Spinal cord (tissue), 10 donors: Measurements from ENCODE around the gene EHD4. TPM values are rescaled to one million over a fixed set of nuclear protein-coding genes. Genes with fewer than 3 reads are reported as not detected.

Source experiments
- DNase-seq, 6 donors: peaks; one replicate each; pipeline versions ENCODE4 v3.0.0 to v3.0.0-alpha.2; 2013 to 2015; ENCODE audit warnings: low spot score in 6 of 6, low read depth in 4 of 6
- H3K27ac ChIP-seq: one replicate; pipeline ENCODE4 v1.5.1; 2013; ENCODE audit warnings: low read depth, low read length, control low read depth
- H3K27me3 ChIP-seq: one replicate; pipeline ENCODE4 v1.6.1; 2013; ENCODE audit warnings: low read length; ENCODE audit not compliant: control insufficient read depth, insufficient read depth
- H3K36me3 ChIP-seq: one replicate; pipeline ENCODE4 v1.6.1; 2013; ENCODE audit warnings: low read length; ENCODE audit not compliant: control insufficient read depth, insufficient read depth
- H3K4me1 ChIP-seq: one replicate; pipeline ENCODE4 v1.6.1; 2013; ENCODE audit warnings: low read length; ENCODE audit not compliant: control insufficient read depth, insufficient read depth
- H3K4me3 ChIP-seq: one replicate; pipeline ENCODE4 v1.5.1; 2013; ENCODE audit warnings: low read depth, low read length, control low read depth
- H3K9me3 ChIP-seq: one replicate; pipeline ENCODE4 v1.6.1; 2013; ENCODE audit warnings: low read length; ENCODE audit not compliant: control insufficient read depth, insufficient read depth
- WGBS: methylation state at CpG from one replicate; pipeline ENCODE4 v1.1.5; 2013; ENCODE audit warnings: missing lambda C conversion rate; ENCODE audit not compliant: insufficient coverage; 5-methylcytosine and 5-hydroxymethylcytosine counted together
- polyA plus RNA-seq, 2 donors: library from polyadenylated mRNA; unstranded; fragments of 120-200 nt; gene quantifications; one replicate each; pipeline ENCODE4 v1.2.1, GENCODE V29; 2013; ENCODE audit not compliant: insufficient read length in 2 of 2
- total RNA-seq, 2 donors: library from RNA; depleted of rRNA in 1 of 2; stranded (reverse); fragments of 120-200 nt in 1 of 2; fragments of >200 nt in 1 of 2; gene quantifications; one replicate each; pipeline versions ENCODE4 v1.2.3 to v1.2.4, GENCODE V29; 2013 to 2014
- donor health status: healthy.

The EHD4 gene
- total and polyA plus RNA-seq, 4 donors, result 6.8 to 12.3 (median 8.5) TPM

DNA sequence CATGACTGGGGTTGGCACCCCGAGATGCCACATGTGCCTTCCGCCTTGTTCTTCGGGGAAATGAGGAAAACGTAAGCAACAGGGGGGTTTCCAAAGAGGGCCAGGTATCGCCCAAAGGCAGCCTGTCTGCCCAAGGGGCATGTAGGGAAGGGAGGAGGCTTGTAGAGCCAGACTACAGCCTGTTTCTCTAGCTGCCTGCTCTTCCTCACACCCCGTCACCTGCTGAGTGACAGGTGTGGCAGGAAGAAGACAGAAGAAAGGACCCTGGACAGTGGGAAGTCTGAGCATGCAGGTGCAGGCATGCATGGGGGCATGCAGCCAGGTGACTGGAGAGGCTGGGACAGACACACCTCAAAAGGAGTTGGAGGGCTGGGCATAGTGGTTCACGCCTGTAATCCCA, 38.7 kb upstream of the EHD4 start:
- Histone ChIP-seq H3K27ac (no peak overlapping the region), H3K9me3 (no peaks in the 10 kb centered on the region), H3K27me3 (no peaks in the 10 kb centered on the region), H3K4me1 (no peaks in the 10 kb centered on the region), H3K4me3 (no peak overlapping the region), H3K36me3 (no peaks in the 10 kb centered on the region)
- no peak for DNase-seq
- 78% methylated on average over 6 of the region's 7 CpGs for WGBS

DNA sequence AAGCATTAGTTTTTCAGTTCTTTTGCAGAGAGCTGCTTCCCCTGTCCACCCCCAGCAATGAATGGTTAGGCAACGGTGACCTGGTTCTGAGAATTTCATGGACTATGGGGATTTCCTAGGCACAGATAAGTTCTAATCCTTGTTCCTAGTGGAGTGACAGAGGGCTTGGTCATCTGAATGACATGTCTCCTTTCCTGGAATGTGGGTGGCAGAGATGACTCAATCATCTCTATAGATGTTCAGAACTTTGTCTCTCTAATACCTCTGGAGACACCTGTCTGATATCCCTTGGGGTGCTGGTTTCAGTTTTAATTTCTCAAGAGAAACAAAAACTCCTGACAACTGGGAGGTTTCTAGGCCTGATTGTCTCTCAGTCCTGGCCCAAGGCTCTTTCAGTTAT, 38.1 kb upstream of the EHD4 start:
- WGBS, result no CpG with 5 or more reads among the region's 1 CpG
- DNase-seq, result no peak
- Histone ChIP-seq H3K36me3 (no peaks in the 10 kb centered on the region), H3K9me3 (no peaks in the 10 kb centered on the region), H3K27me3 (no peaks in the 10 kb centered on the region), H3K27ac (no peak overlapping the region), H3K4me1 (no peaks in the 10 kb centered on the region), H3K4me3 (no peak overlapping the region)

DNA sequence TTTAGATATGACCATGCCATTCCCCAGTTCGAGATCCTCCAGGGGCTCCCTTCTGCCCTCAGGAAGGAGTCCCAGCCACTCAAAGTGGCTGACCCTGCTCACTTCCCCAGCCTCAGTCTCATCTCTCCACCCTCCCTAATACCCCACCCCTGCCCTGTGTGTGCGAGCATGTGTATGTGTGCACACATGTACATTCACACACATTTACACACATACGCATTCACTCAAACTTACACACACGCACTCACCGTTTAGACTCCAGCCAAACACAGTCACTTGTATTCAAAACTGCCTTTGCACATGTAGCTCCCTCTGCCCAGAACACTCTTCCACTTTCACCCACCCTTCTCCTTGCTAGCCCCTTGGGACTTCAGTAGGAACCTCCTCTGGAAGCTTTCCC, 37.1 kb upstream of the EHD4 start:
- no peaks in the 10 kb centered on the region for H3K4me1 ChIP-seq
- H3K27me3 ChIP-seq, result no peaks in the 10 kb centered on the region
- no peak overlapping the region for H3K4me3 ChIP-seq
- no peaks in the 10 kb centered on the region for H3K36me3 ChIP-seq
- DNase-seq, result no peak
- 87% methylated on average over 5 of the region's 5 CpGs for WGBS
- no peak overlapping the region for H3K27ac ChIP-seq
- H3K9me3 ChIP-seq, result no peaks in the 10 kb centered on the region

DNA sequence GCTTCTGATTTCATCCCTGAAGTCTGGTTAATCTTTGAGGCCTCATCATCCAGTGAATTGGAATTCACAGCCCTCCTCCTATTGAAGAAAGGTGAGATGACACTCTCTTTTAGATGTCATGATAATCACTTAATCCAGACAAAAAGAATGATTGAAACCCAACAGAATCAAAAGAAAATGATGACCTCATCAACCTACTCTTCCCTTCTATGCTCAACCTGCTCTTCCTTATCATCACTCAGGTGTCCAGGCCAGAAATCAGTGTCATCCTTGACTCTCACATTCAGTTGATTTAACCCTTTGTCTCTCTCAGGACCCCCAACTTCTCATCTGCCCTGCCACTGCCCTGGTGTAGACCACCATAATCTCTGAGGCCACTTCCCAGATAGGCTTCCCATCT, 36.7 kb upstream of the EHD4 start:
- no peaks in the 10 kb centered on the region for H3K27me3 ChIP-seq
- H3K27ac ChIP-seq, result no peak overlapping the region
- H3K4me1 ChIP-seq, result no peaks in the 10 kb centered on the region
- no peak overlapping the region for H3K4me3 ChIP-seq
- H3K9me3 ChIP-seq, result no peaks in the 10 kb centered on the region
- DNase-seq, result no peak
- H3K36me3 ChIP-seq, result no peaks in the 10 kb centered on the region

DNA sequence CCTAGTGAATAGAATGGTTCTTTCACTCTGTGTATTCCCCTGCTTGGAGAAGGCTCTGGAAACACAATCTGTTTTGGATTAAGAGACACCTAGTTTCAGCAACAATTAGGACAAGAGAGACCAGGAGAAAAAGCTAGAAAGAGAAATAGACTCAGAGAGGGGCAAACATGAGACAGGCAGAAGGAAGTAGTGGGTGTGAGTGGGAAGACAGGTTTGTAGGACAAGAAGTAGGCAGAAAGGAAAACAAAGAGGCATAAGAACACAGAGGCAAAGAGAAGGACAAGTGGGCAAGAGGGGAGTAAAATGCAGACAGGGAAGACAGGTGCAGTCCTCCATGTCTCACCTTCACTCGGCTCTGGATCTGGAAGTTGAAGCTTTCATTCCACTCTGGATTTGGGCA, 35.0 kb upstream of the EHD4 start:
- Histone ChIP-seq H3K36me3 (no peaks in the 10 kb centered on the region), H3K4me3 (no peak overlapping the region), H3K27ac (no peak overlapping the region), H3K9me3 (no peaks in the 10 kb centered on the region), H3K4me1 (no peaks in the 10 kb centered on the region), H3K27me3 (no peaks in the 10 kb centered on the region)
- 77% methylated on average over 1 of the region's 1 CpG for WGBS
- DNase-seq, result no peak

DNA sequence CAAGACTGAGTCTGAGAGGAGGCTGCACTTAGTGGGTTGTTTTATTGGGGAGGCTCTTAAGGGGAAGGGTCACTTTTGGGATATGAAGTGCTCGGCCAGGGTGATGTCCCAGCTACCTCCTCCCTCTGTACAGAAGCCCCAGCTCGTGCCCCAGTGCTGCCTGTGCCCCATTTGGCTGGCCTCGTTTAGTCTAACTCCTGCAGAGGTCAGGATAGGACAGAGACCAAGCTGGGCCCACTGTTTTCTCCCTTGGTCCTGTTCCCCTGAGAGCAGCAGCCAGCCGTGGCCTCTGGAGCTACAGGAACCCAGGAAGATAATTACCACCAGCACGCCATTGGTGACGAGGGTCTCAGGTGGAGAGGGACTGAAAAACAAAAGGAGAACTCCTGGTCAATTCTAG, 30.0 kb upstream of the EHD4 start:
- DNase-seq, result no peak
- Histone ChIP-seq H3K27me3 (no peaks in the 10 kb centered on the region), H3K4me1 (no peaks in the 10 kb centered on the region), H3K4me3 (no peak overlapping the region), H3K27ac (no peak overlapping the region), H3K36me3 (no peaks in the 10 kb centered on the region), H3K9me3 (no peaks in the 10 kb centered on the region)
- WGBS, result 63% methylated on average over 6 of the region's 6 CpGs

DNA sequence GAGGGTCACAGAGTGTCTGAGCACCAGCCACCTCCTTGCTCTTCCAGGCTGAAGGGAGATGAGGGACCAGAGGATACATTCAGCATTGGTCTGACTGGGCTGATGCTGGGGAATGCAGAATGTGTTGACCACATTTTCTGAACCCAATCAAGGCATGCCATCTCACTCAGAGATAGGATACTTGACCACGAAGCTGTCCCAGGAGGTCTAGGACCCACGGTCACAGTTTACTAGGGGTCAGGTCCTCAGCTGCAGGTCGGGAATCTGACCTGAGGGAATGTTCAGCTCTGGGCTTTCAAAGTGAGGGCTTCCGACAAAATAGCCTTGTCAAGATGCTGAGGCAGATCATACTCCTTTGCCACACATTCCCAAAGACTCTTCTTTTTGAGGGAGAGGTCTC, 28.9 kb upstream of the EHD4 start:
- no peak for DNase-seq
- H3K27me3 ChIP-seq, result no peaks in the 10 kb centered on the region
- no peaks in the 10 kb centered on the region for H3K4me1 ChIP-seq
- H3K27ac ChIP-seq, result no peak overlapping the region
- WGBS, result 67% methylated on average over 4 of the region's 4 CpGs
- no peak overlapping the region for H3K4me3 ChIP-seq
- no peaks in the 10 kb centered on the region for H3K36me3 ChIP-seq
- H3K9me3 ChIP-seq, result no peaks in the 10 kb centered on the region

DNA sequence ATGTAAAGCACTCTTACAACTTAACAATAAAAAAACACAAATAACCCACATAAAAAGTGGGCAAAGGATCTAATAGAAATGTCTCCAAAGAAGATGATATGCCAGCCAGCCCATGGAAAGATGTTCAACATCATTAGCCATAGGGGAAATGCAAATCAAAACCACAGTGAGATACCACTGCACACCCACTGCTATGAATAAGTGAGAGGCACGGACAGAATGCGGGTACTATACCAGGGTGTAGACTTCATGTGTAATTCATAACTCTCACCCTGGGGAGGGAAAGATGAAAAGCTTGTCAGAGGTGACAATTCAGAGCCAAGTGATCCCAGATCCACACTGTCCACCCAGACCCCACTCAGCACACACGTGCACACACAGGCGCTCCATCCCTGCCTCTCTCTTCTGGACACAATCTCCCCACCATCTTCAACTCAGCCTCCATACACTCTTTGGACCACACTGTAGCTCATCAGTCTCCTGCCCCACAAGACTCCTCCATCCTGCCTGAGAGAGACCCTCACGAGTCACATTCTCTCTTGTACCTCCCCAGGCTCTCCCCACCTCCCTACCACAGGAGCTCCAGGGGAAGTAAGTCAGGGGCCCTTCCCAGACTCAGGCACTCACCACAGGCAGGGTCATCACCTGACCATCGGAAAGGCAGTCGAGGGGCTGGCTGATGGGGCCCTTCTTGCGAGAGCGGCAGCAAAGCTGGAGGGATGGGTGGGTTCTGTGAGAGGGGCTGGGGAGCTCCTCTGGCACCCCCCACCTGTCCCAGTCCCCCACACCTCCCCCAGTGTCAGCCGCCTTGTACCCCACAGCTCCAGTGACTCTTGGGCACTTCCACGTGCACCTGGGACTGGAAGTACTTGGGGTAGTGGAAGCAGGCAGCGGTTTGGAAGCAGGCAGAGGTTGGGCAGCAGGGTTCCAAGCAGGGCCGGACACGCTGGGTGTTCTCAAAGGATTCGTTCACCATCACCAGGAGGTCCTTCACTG, 27.2 kb upstream of the EHD4 start:
- 85% methylated on average over 4 of the region's 15 CpGs for WGBS
- DNase-seq, result no peak
- H3K9me3 ChIP-seq, result no peaks in the 10 kb centered on the region
- H3K4me3 ChIP-seq, result no peak overlapping the region
- H3K27ac ChIP-seq, result no peak overlapping the region
- H3K27me3 ChIP-seq, result no peaks in the 10 kb centered on the region
- H3K4me1 ChIP-seq, result no peaks in the 10 kb centered on the region
- no peaks in the 10 kb centered on the region for H3K36me3 ChIP-seq

DNA sequence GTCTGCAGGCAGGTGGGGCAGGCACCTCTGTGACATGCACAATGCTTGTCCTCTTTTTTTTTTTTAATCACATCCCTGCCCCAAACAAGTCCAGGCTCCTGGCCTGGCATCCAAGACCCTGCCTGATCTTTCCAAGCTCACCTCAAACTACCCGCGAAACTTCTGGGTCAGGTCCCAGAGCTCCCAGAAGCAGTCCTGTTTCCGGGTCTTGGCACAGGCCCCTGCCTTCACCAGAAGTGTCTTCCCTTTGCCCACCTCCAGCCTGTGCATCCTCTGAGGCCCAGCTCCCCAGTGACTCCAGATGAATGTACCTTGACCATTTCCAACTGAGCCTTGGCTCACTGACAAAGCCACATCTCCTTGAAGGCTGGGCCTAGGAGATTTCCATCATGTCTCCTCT, 25.5 kb upstream of the EHD4 start:
- Histone ChIP-seq H3K36me3 (no peaks in the 10 kb centered on the region), H3K9me3 (no peaks in the 10 kb centered on the region), H3K27ac (no peak overlapping the region), H3K4me3 (no peak overlapping the region), H3K4me1 (no peaks in the 10 kb centered on the region), H3K27me3 (no peaks in the 10 kb centered on the region)
- WGBS, result 62% methylated on average over 3 of the region's 3 CpGs
- no peak for DNase-seq

DNA sequence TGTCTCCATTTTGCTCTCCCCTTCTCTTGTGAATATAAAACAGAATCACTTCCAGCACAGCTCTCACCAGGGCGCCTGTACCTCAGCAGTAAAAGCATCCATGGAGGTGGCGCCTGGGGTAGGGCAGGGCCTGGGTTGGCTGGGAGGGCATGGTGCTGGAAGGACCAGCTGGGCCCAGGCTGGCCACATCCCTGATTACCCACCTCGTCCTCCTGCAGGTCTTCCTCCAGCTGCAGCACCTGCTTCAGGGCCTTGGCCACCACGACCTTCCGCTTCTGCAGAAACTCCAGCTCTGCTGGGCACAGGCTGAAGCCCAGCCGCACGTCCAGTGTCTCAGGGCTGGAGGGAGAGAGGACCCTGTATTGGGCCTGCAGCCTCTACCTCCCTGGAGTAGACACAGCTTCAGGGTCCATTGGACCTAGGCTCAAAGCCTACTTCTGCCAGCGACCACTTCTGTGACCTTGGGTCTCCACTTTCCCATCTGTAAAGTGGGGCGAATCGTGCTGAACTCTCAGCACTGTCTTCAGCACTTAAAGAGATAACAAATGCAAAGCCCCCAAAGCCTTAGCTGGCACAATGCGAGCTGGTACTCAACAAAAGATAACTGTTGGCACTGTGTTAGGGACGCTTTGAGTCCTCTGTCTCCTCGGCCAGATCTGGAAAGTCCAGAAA, 24.7 kb upstream of the EHD4 start:
- no peak overlapping the region for H3K4me3 ChIP-seq
- no peak for DNase-seq
- WGBS, result 88% methylated on average over 11 of the region's 13 CpGs

More for the DNA sequence above, 24.7 kb upstream of the EHD4 start:
- H3K9me3 ChIP-seq, result no peaks in the 10 kb centered on the region
- H3K27ac ChIP-seq, result no peak overlapping the region
- H3K27me3 ChIP-seq, result no peaks in the 10 kb centered on the region
- H3K36me3 ChIP-seq, result no peaks in the 10 kb centered on the region
- H3K4me1 ChIP-seq, result no peaks in the 10 kb centered on the region
